H9 (cell line): Measurements from ENCODE around the gene CRP. TPM values are rescaled to one million over a fixed set of nuclear protein-coding genes. Genes with fewer than 3 reads are reported as not detected.

Experiments
- DNase-seq: peaks from one replicate; pipeline ENCODE4 v3.0.0-alpha.2; 2017
- H2AFZ ChIP-seq: one replicate; pipeline ENCODE4 v1.6.1; 2013; ENCODE audit warnings: mild to moderate bottlenecking, low read length, control low read depth, moderate library complexity
- H2AK5ac ChIP-seq: 2 replicates; pipeline ENCODE4 v1.6.1; 2013; ENCODE audit warnings: low read length, control low read depth, mixed read lengths; ENCODE audit not compliant: insufficient read length
- H2BK120ac ChIP-seq: one replicate; pipeline ENCODE4 v1.6.1; 2013; ENCODE audit warnings: low read depth, mild to moderate bottlenecking, low read length, control low read depth, inconsistent platforms; ENCODE audit not compliant: poor library complexity, severe bottlenecking
- H2BK12ac ChIP-seq: 2 replicates; pipeline ENCODE4 v1.6.1; 2013; ENCODE audit warnings: low read length, control low read depth, mixed read lengths, low read depth; ENCODE audit not compliant: insufficient read length
- H2BK15ac ChIP-seq: 2 replicates; pipeline ENCODE4 v1.6.1; 2013; ENCODE audit warnings: low read depth, low read length, control low read depth
- H2BK20ac ChIP-seq: one replicate; pipeline ENCODE4 v1.6.1; 2013; ENCODE audit warnings: low read depth, mild to moderate bottlenecking, low read length, control low read depth, inconsistent platforms; ENCODE audit not compliant: poor library complexity, severe bottlenecking
- H2BK5ac ChIP-seq: 2 replicates; pipeline ENCODE4 v1.6.1; 2013; ENCODE audit warnings: low read length, control low read depth, mixed read lengths; ENCODE audit not compliant: insufficient read length
- H3K14ac ChIP-seq: 2 replicates; pipeline ENCODE4 v1.6.1; 2013; ENCODE audit warnings: low read length, control low read depth; ENCODE audit not compliant: insufficient read depth
- H3K18ac ChIP-seq: 2 replicates; pipeline ENCODE4 v1.6.1; 2013; ENCODE audit warnings: low read depth, mild to moderate bottlenecking, mixed read lengths, low read length, control low read depth; ENCODE audit not compliant: insufficient read length
- H3K23ac ChIP-seq: 2 replicates; pipeline ENCODE4 v1.6.1; 2013; ENCODE audit warnings: low read length, control low read depth, mixed read lengths, low read depth; ENCODE audit not compliant: insufficient read length
- H3K23me2 ChIP-seq: 2 replicates; pipeline ENCODE4 v1.6.1; 2013; ENCODE audit warnings: low read depth, mild to moderate bottlenecking, mixed read lengths, low read length, control low read depth; ENCODE audit not compliant: insufficient read length, poor library complexity, severe bottlenecking
- H3K27ac ChIP-seq: 2 replicates; pipeline ENCODE4 v1.5.1; 2013; ENCODE audit warnings: low read length, control low read depth, mixed read lengths, low read depth; ENCODE audit not compliant: insufficient read length
- H3K27me3 ChIP-seq: 2 replicates; pipeline ENCODE4 v1.6.1; 2013; ENCODE audit warnings: low read length, control low read depth, inconsistent platforms; ENCODE audit not compliant: insufficient read depth
- H3K4ac ChIP-seq: 2 replicates; pipeline ENCODE4 v1.6.1; 2013; ENCODE audit warnings: low read depth, mild to moderate bottlenecking, control low read depth, inconsistent platforms, low read length, moderate library complexity
- H3K4me1 ChIP-seq: 2 replicates; pipeline ENCODE4 v1.6.1; 2013; ENCODE audit warnings: low read length, control low read depth, inconsistent platforms; ENCODE audit not compliant: insufficient read depth
- H3K4me2 ChIP-seq: 2 replicates; pipeline ENCODE4 v1.6.1; 2013; ENCODE audit warnings: low read length, control low read depth, mixed read lengths; ENCODE audit not compliant: insufficient read length, insufficient read depth
- H3K56ac ChIP-seq: 2 replicates; pipeline ENCODE4 v1.6.1; 2013; ENCODE audit warnings: low read depth, mild to moderate bottlenecking, mixed read lengths, low read length, control low read depth; ENCODE audit not compliant: insufficient read length
- H3K79me1 ChIP-seq: 2 replicates; pipeline ENCODE4 v1.6.1; 2013; ENCODE audit warnings: low read depth, mild to moderate bottlenecking, moderate library complexity, low read length, control low read depth, inconsistent platforms; ENCODE audit not compliant: insufficient read depth, poor library complexity, severe bottlenecking
- H3K79me2 ChIP-seq: 2 replicates; pipeline ENCODE4 v1.6.1; 2013; ENCODE audit warnings: low read length, control low read depth, inconsistent platforms; ENCODE audit not compliant: insufficient read depth
- H3K9ac ChIP-seq: 2 replicates; pipeline ENCODE4 v1.6.1; 2013; ENCODE audit warnings: low read length, control low read depth, mixed read lengths; ENCODE audit not compliant: insufficient read length; ENCODE audit errors: extremely low read depth
- H3K9me3 ChIP-seq: one replicate; pipeline ENCODE4 v1.6.1; 2013; ENCODE audit warnings: low read depth, low read length, inconsistent platforms; ENCODE audit not compliant: control insufficient read depth
- H3T11ph ChIP-seq: one replicate; pipeline ENCODE4 v1.6.1; 2013; ENCODE audit warnings: mild to moderate bottlenecking, low read length, control low read depth, inconsistent platforms
- H4K20me1 ChIP-seq: one replicate; pipeline ENCODE4 v1.6.1; 2013; ENCODE audit not compliant: control insufficient read depth, insufficient read length, insufficient read depth
- H4K5ac ChIP-seq: 2 replicates; pipeline ENCODE4 v1.6.1; 2013; ENCODE audit warnings: low read depth, mild to moderate bottlenecking, mixed read lengths, low read length, control low read depth; ENCODE audit not compliant: insufficient read length
- H4K8ac ChIP-seq: replicated peaks from 2 replicates; pipeline ENCODE4 v1.6.1; 2013; ENCODE audit warnings: low read length, control low read depth, mixed read lengths, low read depth; ENCODE audit not compliant: insufficient read length
- H4K91ac ChIP-seq: 2 replicates; pipeline ENCODE4 v1.6.1; 2013; ENCODE audit warnings: low read depth, mild to moderate bottlenecking, moderate library complexity, mixed read lengths, low read length, control low read depth; ENCODE audit not compliant: insufficient read length
- H3K27ac Mint-ChIP-seq, 3 experiments: 2 replicates in 2 of 3; 3 replicates in 1 of 3; pipeline ENCODE4 v1.8.0; 2020 to 2021; ENCODE audit warnings: mixed read lengths in 3 of 3, mild to moderate bottlenecking in 1 of 3, moderate library complexity in 1 of 3
- H3K27me3 Mint-ChIP-seq: 2 replicates; pipeline ENCODE4 v1.8.0; 2021; ENCODE audit warnings: low read depth, mild to moderate bottlenecking, moderate library complexity, mixed read lengths
- H3K36me3 Mint-ChIP-seq, 3 experiments: 2 replicates in 2 of 3; 3 replicates in 1 of 3; pipeline ENCODE4 v1.8.0; 2020 to 2021; ENCODE audit warnings: low read depth in 3 of 3, mixed read lengths in 3 of 3; ENCODE audit not compliant: insufficient read depth in 1 of 3
- H3K4me1 Mint-ChIP-seq, 2 experiments: 2 replicates each; pipeline ENCODE4 v1.8.0; 2020; ENCODE audit warnings: mixed read lengths in 2 of 2
- H3K4me3 Mint-ChIP-seq, 2 experiments: 2 replicates in 1 of 2; 3 replicates in 1 of 2; pipeline ENCODE4 v1.8.0; 2020 to 2021; ENCODE audit warnings: mild to moderate bottlenecking in 2 of 2, mixed read lengths in 2 of 2, moderate library complexity in 1 of 2
- H3K9me3 Mint-ChIP-seq, 2 experiments: 2 replicates in 1 of 2; 3 replicates in 1 of 2; pipeline ENCODE4 v1.8.0; 2020; ENCODE audit warnings: mild to moderate bottlenecking in 2 of 2, mixed read lengths in 2 of 2, moderate library complexity in 1 of 2
- WGBS: extraction: QIAGEN DNeasy Blood & Tissue Kit; methylation state at CpG from one replicate; pipeline ENCODE4 v1.1.7; 2013; ENCODE audit warnings: missing lambda C conversion rate, low lambda C conversion rate, mixed read lengths; ENCODE audit not compliant: insufficient read length; ENCODE audit errors: extremely low coverage; 5-methylcytosine and 5-hydroxymethylcytosine counted together
- total RNA-seq: library from RNA; stranded (reverse); gene quantifications from 2 replicates; pipeline ENCODE4 v1.2.1, GENCODE V29; 2021
- TF ChIP-seq, protein P1 (sequence below): fragments of 200-600 bp; sonication (generic); conservative IDR thresholded peaks from 3 replicates; pipeline ENCODE4 v1.8.0; 2021; ENCODE audit warnings: antibody characterized with exemption, mild to moderate bottlenecking

CRP gene
- total RNA-seq, 1 experiment from 2014 or later = not detected

DNA sequence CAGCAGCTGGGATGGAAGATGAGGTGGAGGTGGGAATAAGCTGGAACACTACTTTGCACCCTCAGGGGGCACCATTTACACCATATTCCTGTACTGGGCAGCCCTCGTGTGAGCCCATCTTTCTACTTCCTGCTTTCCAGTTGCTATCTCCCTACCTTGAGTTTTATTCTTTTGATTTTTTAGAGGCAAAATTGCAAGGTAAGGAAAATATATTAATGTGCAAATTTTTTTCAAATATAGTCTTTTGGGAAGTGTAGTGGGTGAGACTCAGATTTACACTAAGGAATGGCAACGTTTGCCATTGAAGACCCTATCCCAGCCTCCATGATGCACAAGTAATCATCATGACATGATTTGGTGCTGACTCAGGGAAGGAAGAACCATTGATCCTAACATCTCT is 35.2 kb upstream of the CRP start:
- no peak overlapping the region for H4K5ac ChIP-seq
- no peak overlapping the region for H3T11ph ChIP-seq
- no peak overlapping the region for H2BK12ac ChIP-seq
- H4K91ac ChIP-seq = no peak overlapping the region
- no peak overlapping the region for H2BK120ac ChIP-seq
- Mint-ChIP-seq H3K36me3 (no peaks in the 10 kb centered on the region), H3K27me3 (peaks cover 2% of the 10 kb centered on the region), H3K9me3 (no peaks in the 10 kb centered on the region; a peak in 1 of 5 replicates), H3K4me1 (no peaks in the 10 kb centered on the region), H3K27ac (no peak overlapping the region), H3K4me3 (no peak overlapping the region)
- no peak overlapping the region for H3K56ac ChIP-seq
- H3K23me2 ChIP-seq = no peaks in the 10 kb centered on the region
- no peak for DNase-seq
- H3K9me3 ChIP-seq = no peaks in the 10 kb centered on the region
- no peak overlapping the region for H3K4me2 ChIP-seq
- H4K8ac ChIP-seq = no peak overlapping the region
- no peak overlapping the region for H2BK20ac ChIP-seq
- no peak overlapping the region for H3K27ac ChIP-seq
- no peak overlapping the region for H3K9ac ChIP-seq
- WGBS = no CpG with 5 or more reads among the region's 2 CpGs
- no peak overlapping the region for H2AK5ac ChIP-seq
- no peak overlapping the region for H2BK5ac ChIP-seq
- H3K23ac ChIP-seq = no peak overlapping the region
- H2BK15ac ChIP-seq = no peak overlapping the region
- no peak overlapping the region for H3K18ac ChIP-seq
- no peak overlapping the region for H3K4ac ChIP-seq
- no peaks in the 10 kb centered on the region for H4K20me1 ChIP-seq
- no peaks in the 10 kb centered on the region for H3K79me1 ChIP-seq
- no peaks in the 10 kb centered on the region for H3K79me2 ChIP-seq
- H2AFZ ChIP-seq = no peak overlapping the region
- TF ChIP-seq, protein P1, sequence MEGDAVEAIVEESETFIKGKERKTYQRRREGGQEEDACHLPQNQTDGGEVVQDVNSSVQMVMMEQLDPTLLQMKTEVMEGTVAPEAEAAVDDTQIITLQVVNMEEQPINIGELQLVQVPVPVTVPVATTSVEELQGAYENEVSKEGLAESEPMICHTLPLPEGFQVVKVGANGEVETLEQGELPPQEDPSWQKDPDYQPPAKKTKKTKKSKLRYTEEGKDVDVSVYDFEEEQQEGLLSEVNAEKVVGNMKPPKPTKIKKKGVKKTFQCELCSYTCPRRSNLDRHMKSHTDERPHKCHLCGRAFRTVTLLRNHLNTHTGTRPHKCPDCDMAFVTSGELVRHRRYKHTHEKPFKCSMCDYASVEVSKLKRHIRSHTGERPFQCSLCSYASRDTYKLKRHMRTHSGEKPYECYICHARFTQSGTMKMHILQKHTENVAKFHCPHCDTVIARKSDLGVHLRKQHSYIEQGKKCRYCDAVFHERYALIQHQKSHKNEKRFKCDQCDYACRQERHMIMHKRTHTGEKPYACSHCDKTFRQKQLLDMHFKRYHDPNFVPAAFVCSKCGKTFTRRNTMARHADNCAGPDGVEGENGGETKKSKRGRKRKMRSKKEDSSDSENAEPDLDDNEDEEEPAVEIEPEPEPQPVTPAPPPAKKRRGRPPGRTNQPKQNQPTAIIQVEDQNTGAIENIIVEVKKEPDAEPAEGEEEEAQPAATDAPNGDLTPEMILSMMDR = no peak
- H3K27me3 ChIP-seq = no peaks in the 10 kb centered on the region
- H3K4me1 ChIP-seq = no peaks in the 10 kb centered on the region
- H3K14ac ChIP-seq = no peak overlapping the region
